ENCODE data around the gene RAB11B.
"Not testable (repeated sequence)": the region's sequence is repeated elsewhere in the genome, so short reads cannot be mapped to it uniquely, and the experiment has no call there.

RAB11B gene

GRCh38 chr19:8370176-8371010 is 19.8 kb upstream of the RAB11B start:
- H3K4me3 ChIP-seq (ENCODE audit: low read depth, low read length) = no peak overlapping the region

DNA sequence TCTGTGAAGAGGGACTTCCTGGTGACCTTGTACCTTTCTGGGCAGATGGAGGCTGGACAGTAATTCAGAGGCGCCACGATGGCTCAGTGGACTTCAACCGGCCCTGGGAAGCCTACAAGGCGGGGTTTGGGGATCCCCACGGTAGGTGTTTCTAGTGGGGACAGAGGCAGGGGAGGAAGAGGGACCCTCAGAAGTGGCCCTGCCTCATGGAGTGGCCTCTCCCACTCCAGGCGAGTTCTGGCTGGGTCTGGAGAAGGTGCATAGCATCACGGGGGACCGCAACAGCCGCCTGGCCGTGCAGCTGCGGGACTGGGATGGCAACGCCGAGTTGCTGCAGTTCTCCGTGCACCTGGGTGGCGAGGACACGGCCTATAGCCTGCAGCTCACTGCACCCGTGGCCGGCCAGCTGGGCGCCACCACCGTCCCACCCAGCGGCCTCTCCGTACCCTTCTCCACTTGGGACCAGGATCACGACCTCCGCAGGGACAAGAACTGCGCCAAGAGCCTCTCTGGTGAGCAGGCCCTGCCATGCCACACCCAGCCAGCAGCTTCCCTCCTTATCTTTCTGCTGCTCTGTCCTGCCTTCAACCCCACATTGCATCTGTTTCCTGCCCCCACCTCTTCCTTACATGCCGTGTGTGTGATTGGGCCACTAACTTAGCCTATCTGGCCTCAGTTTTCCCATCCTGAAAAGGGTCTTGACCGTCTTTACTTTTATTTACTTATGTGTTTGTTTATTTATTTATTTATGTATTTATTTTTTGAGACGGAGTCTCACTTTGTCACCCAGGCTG is 19.0 kb upstream of the RAB11B start:
- no peak overlapping the region for H3K4me3 ChIP-seq (ENCODE audit: low read depth, low read length)

GRCh38 chr19:8373867-8374813 is 16.0 kb upstream of the RAB11B start:
- H3K4me3 ChIP-seq (ENCODE audit: low read depth, low read length) = no peak overlapping the region

- not testable (repeated sequence) for H3K4me3 ChIP-seq (ENCODE audit: low read depth, low read length)
Measured at GRCh38 chr19:8375766-8376165, 14.4 kb upstream of the RAB11B start.

- not testable (repeated sequence) for H3K4me3 ChIP-seq (ENCODE audit: low read depth, low read length)
Measured at GRCh38 chr19:8376373-8376974, 13.7 kb upstream of the RAB11B start.

- no peak overlapping the region for H3K4me3 ChIP-seq (ENCODE audit: low read depth, low read length)
Measured at GRCh38 chr19:8377598-8377997, 12.6 kb upstream of the RAB11B start.

- H3K4me3 ChIP-seq (ENCODE audit: low read depth, low read length) = not testable (repeated sequence)
Measured at GRCh38 chr19:8379156-8379891, 10.8 kb upstream of the RAB11B start.

- not testable (repeated sequence) for H3K4me3 ChIP-seq (ENCODE audit: low read depth, low read length)
Measured at GRCh38 chr19:8384569-8384968, 5.6 kb upstream of the RAB11B start.

GRCh38 chr19:8385103-8385502 is 5.1 kb upstream of the RAB11B start:
- not testable (repeated sequence) for H3K4me3 ChIP-seq (ENCODE audit: low read depth, low read length)

DNA sequence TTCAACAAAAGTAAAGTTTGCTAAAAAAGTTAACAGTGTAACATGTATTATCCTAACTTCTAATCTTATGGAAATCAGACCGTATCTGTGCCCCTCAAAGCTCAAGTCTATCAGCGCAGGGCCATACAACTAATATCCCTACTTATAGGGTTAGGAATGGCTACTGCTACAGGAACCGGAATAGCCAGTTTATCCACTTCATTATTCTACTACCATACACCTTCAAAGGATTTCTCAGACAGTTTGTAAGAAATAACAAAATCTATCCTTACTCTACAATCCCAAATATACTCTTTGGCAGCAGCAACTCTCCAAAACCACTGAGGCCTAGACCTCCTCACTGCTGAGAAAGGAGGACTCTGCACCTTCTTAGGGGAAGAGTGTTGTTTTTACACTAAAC is 4.6 kb upstream of the RAB11B start:
- H3K4me3 ChIP-seq (ENCODE audit: low read depth, low read length) = not testable (repeated sequence)

- not testable (repeated sequence) for H3K4me3 ChIP-seq (ENCODE audit: low read depth, low read length)
Measured at GRCh38 chr19:8386419-8386818, 3.7 kb upstream of the RAB11B start.

DNA sequence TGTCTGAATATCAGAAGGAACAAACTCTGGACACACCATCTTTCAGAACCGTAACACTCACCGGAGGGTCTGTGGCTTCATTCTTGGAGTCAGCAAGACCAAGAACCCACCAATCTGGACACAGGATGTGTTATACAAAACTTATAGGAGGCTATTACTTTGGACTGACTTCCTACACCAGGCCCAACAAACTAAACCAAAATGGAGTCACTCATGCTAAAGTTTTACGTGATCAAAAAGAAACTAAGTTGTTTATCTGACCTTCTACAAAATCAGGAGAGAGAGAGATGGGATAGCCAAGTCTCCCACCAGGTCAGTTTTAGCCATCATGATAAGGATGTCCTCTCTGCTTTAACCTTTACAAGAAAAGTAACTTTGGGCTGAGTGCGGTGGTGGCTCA is 3.2 kb upstream of the RAB11B start:
- H3K4me3 ChIP-seq (ENCODE audit: low read depth, low read length) = no peak overlapping the region

- no peak overlapping the region for H3K4me3 ChIP-seq (ENCODE audit: low read depth, low read length)
Measured at GRCh38 chr19:8387688-8388611, 2.2 kb upstream of the RAB11B start.

DNA sequence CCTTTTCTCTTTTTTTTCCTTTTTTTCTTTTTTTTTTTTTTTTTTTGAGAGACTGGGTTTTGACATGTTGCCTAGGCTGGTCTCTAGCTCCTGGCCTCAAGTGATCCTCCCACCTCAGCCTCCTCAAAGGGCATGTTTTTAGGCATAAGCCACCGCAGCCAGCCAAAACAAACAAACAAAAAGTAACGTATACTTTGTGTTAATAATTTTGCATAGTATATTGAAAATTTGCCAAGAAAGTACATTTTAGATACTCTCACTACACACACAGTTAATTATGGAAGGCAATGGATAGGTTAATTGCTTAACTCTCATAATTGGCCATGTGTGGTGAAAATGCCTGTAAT is 1.6 kb upstream of the RAB11B start:
- no peak overlapping the region for H3K4me3 ChIP-seq (ENCODE audit: low read depth, low read length)

GRCh38 chr19:8390617-8390981 is 439 bp downstream of the RAB11B start:
- peak overlapping the region; percentile 87 for H3K4me3 ChIP-seq (ENCODE audit: low read depth, low read length)

- peak overlapping the region; percentile 29 for H3K4me3 ChIP-seq (ENCODE audit: low read depth, low read length)
Measured at GRCh38 chr19:8391198-8392016, 1.2 kb downstream of the RAB11B start.

- H3K4me3 ChIP-seq (ENCODE audit: low read depth, low read length) = no peak overlapping the region
Measured at GRCh38 chr19:8392017-8392591, 1.9 kb downstream of the RAB11B start.

All from iPS-11a (cell line).